MM.1S (cell line): ENCODE results near the gene ENO1.

Experiments used
- DNase-seq: peaks from one replicate; pipeline ENCODE4 v3.0.0-alpha.2; 2015
- H2AFZ ChIP-seq: fragments of 300-600 bp; sonication (generic); 2 replicates; pipeline ENCODE4 v1.6.0; 2016; ENCODE audit warnings: antibody characterized with exemption, low read length
- H3F3A ChIP-seq: fragments of 300-600 bp; sonication (generic); 2 replicates; pipeline ENCODE4 v1.6.1; 2016; ENCODE audit warnings: mild to moderate bottlenecking, antibody characterized with exemption, low read length, moderate library complexity, mixed read lengths; ENCODE audit not compliant: insufficient read depth
- H3K27ac ChIP-seq: fragments of 300-600 bp; sonication (generic); 2 replicates; pipeline ENCODE4 v1.5.1; 2016; ENCODE audit warnings: mild to moderate bottlenecking, low read length
- H3K27me3 ChIP-seq: fragments of 300-600 bp; sonication (generic); replicated peaks from 2 replicates; pipeline ENCODE4 v1.6.0; 2016; ENCODE audit warnings: low read length; ENCODE audit not compliant: insufficient read depth
- H3K36me3 ChIP-seq: fragments of 300-600 bp; sonication (generic); replicated peaks from 2 replicates; pipeline ENCODE4 v1.6.1; 2016; ENCODE audit warnings: mild to moderate bottlenecking, low read length, mixed read lengths; ENCODE audit not compliant: insufficient read depth
- H3K4me1 ChIP-seq: fragments of 300-600 bp; sonication (generic); 2 replicates; pipeline ENCODE4 v1.6.1; 2016; ENCODE audit warnings: low read length, mixed read lengths
- H3K4me2 ChIP-seq: fragments of 300-600 bp; sonication (generic); 2 replicates; pipeline ENCODE4 v1.6.0; 2016; ENCODE audit warnings: low read depth, low read length
- H3K4me3 ChIP-seq: fragments of 300-600 bp; sonication (generic); 2 replicates; pipeline ENCODE4 v1.5.1; 2016; ENCODE audit warnings: low read length, mixed read lengths
- H3K79me2 ChIP-seq: fragments of 300-600 bp; sonication (generic); 2 replicates; pipeline ENCODE4 v1.6.1; 2016; ENCODE audit warnings: mixed run types, low read length, mixed read lengths
- H3K9ac ChIP-seq: fragments of 300-600 bp; sonication (generic); 2 replicates; pipeline ENCODE4 v1.6.1; 2016; ENCODE audit warnings: low read length, mixed read lengths
- H3K9me2 ChIP-seq: fragments of 300-600 bp; sonication (generic); replicated peaks from 2 replicates; pipeline ENCODE4 v1.6.1; 2016; ENCODE audit warnings: mild to moderate bottlenecking, low read length, mixed read lengths; ENCODE audit not compliant: insufficient read depth
- H3K9me3 ChIP-seq: fragments of 300-600 bp; sonication (generic); replicated peaks from 2 replicates; pipeline ENCODE4 v1.6.1; 2016; ENCODE audit warnings: mild to moderate bottlenecking, low read length, mixed read lengths; ENCODE audit not compliant: insufficient read depth
- H4K20me1 ChIP-seq: fragments of 300-600 bp; sonication (generic); 2 replicates; pipeline ENCODE4 v1.6.1; 2016; ENCODE audit warnings: mild to moderate bottlenecking, low read length, moderate library complexity, mixed read lengths; ENCODE audit not compliant: insufficient read depth
- EZH2 ChIP-seq: fragments of 300-600 bp; sonication (generic); optimal IDR thresholded peaks from 2 replicates; pipeline ENCODE3; 2017; ENCODE audit warnings: low read depth, mild to moderate bottlenecking, antibody characterized with exemption, low read length, mixed read lengths
- EZH2phosphoT487 ChIP-seq: fragments of 300-600 bp; sonication (generic); IDR thresholded peaks from 2 replicates; pipeline ENCODE4 v1.6.1; 2018; ENCODE audit warnings: antibody characterized with exemption, low read length
- TF ChIP-seq, protein P1 (sequence below): fragments of 300-600 bp; sonication (generic); IDR thresholded peaks from 2 replicates; pipeline ENCODE4 v1.5.1; 2016; ENCODE audit warnings: antibody characterized with exemption, low read length, mixed read lengths

The ENO1 gene

GRCh38 chr1:8870103-8870502 is 8.4 kb downstream of the ENO1 start:
- Histone ChIP-seq H3K9ac (no peak overlapping the region), H3F3A (peaks cover 21% of the 10 kb centered on the region; the same call in 1 of the 2 replicates), H3K4me3 (no peak overlapping the region), H3K27ac (no peak overlapping the region), H3K4me2 (no peak overlapping the region), H3K9me3 (no peaks in the 10 kb centered on the region), H3K27me3 (no peaks in the 10 kb centered on the region), H3K9me2 (no peaks in the 10 kb centered on the region), H3K79me2 (peaks cover 91% of the 10 kb centered on the region), H3K4me1 (peaks cover 20% of the 10 kb centered on the region; the same call in 1 of the 2 replicates), H3K36me3 (peaks cover 54% of the 10 kb centered on the region), H4K20me1 (peaks cover 50% of the 10 kb centered on the region), H2AFZ (no peak overlapping the region)
- no peak for DNase-seq
- no peak for TF ChIP-seq EZH2phosphoT487

DNA sequence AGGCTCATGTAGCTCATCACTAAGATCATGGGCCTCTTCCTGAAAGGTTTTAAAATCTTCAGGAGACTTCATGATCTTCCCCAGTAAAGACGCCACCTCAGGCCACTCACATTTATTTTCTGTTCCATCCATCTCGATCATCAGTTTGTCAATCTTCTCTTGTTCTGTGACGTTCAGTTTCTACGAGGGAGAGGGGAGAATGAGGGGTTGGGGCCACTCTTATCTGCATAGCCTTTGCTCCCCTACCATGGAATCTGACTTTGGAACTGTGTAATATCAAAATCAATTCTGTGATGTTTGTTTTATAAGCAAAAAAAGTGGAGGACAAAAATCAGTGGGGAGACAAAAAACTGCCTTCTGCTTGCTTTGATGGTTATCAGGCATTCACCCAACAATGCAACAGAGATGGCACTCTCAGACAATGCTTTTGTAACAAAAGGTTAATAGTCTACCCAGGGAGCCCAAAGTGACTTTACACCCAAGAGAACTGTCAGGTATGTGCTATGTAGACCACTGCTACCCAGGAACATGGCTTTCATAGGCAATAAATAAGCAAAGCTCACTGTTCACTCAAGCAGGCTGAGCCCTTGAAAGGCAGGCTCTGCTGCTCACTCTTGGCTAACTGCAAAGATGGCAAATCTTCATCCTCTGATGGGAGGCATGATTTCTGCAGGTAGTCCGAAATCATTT is 10.5 kb downstream of the ENO1 start:
- Histone ChIP-seq H3K4me1 (peaks cover 3% of the 10 kb centered on the region; the same call in 1 of the 2 replicates), H3K9ac (no peak overlapping the region), H3K4me2 (no peak overlapping the region), H4K20me1 (peaks cover 36% of the 10 kb centered on the region), H3K9me3 (no peaks in the 10 kb centered on the region), H3K9me2 (no peaks in the 10 kb centered on the region), H3K79me2 (peaks cover 81% of the 10 kb centered on the region), H3K27me3 (no peaks in the 10 kb centered on the region), H3K27ac (no peak overlapping the region), H3F3A (peaks cover 21% of the 10 kb centered on the region; the same call in 1 of the 2 replicates), H3K4me3 (no peak overlapping the region), H2AFZ (no peak overlapping the region), H3K36me3 (peaks cover 66% of the 10 kb centered on the region)
- no peak for DNase-seq
- TF ChIP-seq EZH2phosphoT487, result no peak
- TF ChIP-seq EZH2, result no peak
- TF ChIP-seq, protein P1, sequence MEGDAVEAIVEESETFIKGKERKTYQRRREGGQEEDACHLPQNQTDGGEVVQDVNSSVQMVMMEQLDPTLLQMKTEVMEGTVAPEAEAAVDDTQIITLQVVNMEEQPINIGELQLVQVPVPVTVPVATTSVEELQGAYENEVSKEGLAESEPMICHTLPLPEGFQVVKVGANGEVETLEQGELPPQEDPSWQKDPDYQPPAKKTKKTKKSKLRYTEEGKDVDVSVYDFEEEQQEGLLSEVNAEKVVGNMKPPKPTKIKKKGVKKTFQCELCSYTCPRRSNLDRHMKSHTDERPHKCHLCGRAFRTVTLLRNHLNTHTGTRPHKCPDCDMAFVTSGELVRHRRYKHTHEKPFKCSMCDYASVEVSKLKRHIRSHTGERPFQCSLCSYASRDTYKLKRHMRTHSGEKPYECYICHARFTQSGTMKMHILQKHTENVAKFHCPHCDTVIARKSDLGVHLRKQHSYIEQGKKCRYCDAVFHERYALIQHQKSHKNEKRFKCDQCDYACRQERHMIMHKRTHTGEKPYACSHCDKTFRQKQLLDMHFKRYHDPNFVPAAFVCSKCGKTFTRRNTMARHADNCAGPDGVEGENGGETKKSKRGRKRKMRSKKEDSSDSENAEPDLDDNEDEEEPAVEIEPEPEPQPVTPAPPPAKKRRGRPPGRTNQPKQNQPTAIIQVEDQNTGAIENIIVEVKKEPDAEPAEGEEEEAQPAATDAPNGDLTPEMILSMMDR, result no peak

DNA sequence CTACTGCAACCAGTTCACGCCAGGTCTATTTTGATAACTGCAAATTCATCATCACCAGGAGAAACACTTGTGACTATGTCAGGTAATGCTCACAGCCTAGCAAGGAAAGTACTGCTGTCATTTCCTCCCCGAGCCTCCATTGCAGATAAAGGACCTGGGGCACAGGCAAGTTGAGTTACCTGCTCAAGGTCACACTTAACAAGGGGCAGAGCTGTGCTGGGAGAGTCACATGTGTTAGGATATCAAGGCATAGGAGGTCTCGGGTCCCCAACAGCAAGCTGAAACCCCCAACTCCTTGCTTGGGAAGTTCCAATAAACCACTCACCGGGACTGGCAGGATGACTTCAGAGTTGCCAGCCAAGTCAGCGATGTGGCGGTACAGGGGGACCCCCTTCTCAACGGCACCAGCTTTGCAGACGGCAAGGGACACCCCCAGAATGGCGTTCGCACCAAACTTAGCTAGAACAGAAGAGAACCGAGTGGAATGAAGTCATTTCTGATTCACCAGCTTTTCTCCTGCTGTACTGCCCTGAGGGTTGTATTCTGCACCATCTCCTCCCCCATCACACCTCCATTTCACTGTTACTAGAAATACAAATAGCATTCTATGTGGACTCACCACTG is 11.6 kb downstream of the ENO1 start:
- no peak for DNase-seq
- peaks cover 76% of the 10 kb centered on the region for H3K79me2 ChIP-seq
- no peak overlapping the region for H3K4me2 ChIP-seq
- no peaks in the 10 kb centered on the region for H3K4me1 ChIP-seq
- peaks cover 16% of the 10 kb centered on the region; the same call in 1 of the 2 replicates for H3F3A ChIP-seq
- H2AFZ ChIP-seq, result no peak overlapping the region
- TF ChIP-seq, protein P1, result no peak
- TF ChIP-seq EZH2phosphoT487 (no peak), EZH2 (no peak)
- peaks cover 70% of the 10 kb centered on the region for H3K36me3 ChIP-seq
- no peak overlapping the region for H3K9ac ChIP-seq
- H3K27me3 ChIP-seq, result no peaks in the 10 kb centered on the region
- H3K9me3 ChIP-seq, result no peaks in the 10 kb centered on the region
- H3K9me2 ChIP-seq, result no peaks in the 10 kb centered on the region
- no peak overlapping the region for H3K27ac ChIP-seq
- H3K4me3 ChIP-seq, result no peak overlapping the region
- peaks cover 30% of the 10 kb centered on the region for H4K20me1 ChIP-seq
